GM21367 (cell line): ENCODE results near the gene RRP1B.
"Not testable (repeated sequence)": the region's sequence is repeated elsewhere in the genome, so short reads cannot be mapped to it uniquely, and the experiment has no call there.

Experiments used
- ATAC-seq: cut with Tn5 transposase; IDR thresholded peaks from one replicate; pipeline ENCODE4 v1.9.1; 2021; ENCODE audit not compliant: unreplicated experiment

Gene RRP1B

GRCh38 chr21:43640400-43640799 lies 19.0 kb upstream of the RRP1B start:
- ATAC-seq = no peak

- no peak for ATAC-seq
These were observed 16.2 kb upstream of the RRP1B start for GRCh38 chr21:43643193-43643592.

GRCh38 chr21:43644071-43644470 lies 15.3 kb upstream of the RRP1B start:
- ATAC-seq = no peak

- ATAC-seq = no peak
These were observed 14.8 kb upstream of the RRP1B start for GRCh38 chr21:43644609-43645008.

GRCh38 chr21:43645136-43645891 lies 14.0 kb upstream of the RRP1B start:
- no peak for ATAC-seq

GRCh38 chr21:43645976-43646375 lies 13.4 kb upstream of the RRP1B start:
- no peak for ATAC-seq

- ATAC-seq = peak; percentile 82
These were observed 12.7 kb upstream of the RRP1B start for GRCh38 chr21:43646550-43647260.

- no peak for ATAC-seq
These were observed 11.2 kb upstream of the RRP1B start for GRCh38 chr21:43648171-43648570.

GRCh38 chr21:43651926-43652325 lies 7.4 kb upstream of the RRP1B start:
- not testable (repeated sequence) for ATAC-seq

GRCh38 chr21:43652616-43653015 lies 6.7 kb upstream of the RRP1B start:
- no peak for ATAC-seq

GRCh38 chr21:43653626-43654025 lies 5.7 kb upstream of the RRP1B start:
- no peak for ATAC-seq

GRCh38 chr21:43654806-43655489 lies 4.4 kb upstream of the RRP1B start:
- no peak for ATAC-seq

- ATAC-seq = no peak
These were observed 1.8 kb upstream of the RRP1B start for GRCh38 chr21:43657355-43658087.

GRCh38 chr21:43658088-43658741 lies 1.1 kb upstream of the RRP1B start:
- no peak for ATAC-seq

- ATAC-seq = no peak
These were observed 608 bp upstream of the RRP1B start for GRCh38 chr21:43658769-43659135.

GRCh38 chr21:43662286-43662685 lies 2.9 kb downstream of the RRP1B start:
- no peak for ATAC-seq

- no peak for ATAC-seq
These were observed 3.7 kb downstream of the RRP1B start for GRCh38 chr21:43663033-43663432.

- no peak for ATAC-seq
These were observed 5.0 kb downstream of the RRP1B start for GRCh38 chr21:43664358-43664757.

GRCh38 chr21:43665879-43666278 lies 6.5 kb downstream of the RRP1B start:
- ATAC-seq = no peak

- no peak for ATAC-seq
These were observed 8.0 kb downstream of the RRP1B start for GRCh38 chr21:43667191-43667904.
